Measurements from ENCODE around the gene BRD3. TPM values are rescaled to one million over a fixed set of nuclear protein-coding genes. Genes with fewer than 3 reads are reported as not detected.

BRD3 gene
- total RNA-seq, 6 donors from 2014 or later: 20.2 to 87.7 (median 44.3) TPM

- WGBS, 2 donors: 90 to 94% methylated on average over 3 of the region's 3 CpGs
- Histone ChIP-seq H3K9me3 (no peaks in the 10 kb centered on the region), H3K4me1 (peaks cover 21 to 31% (median 26%) of the 10 kb centered on the region in 4 donors), H3K4me3 (no peak overlapping the region), H3K27me3 (no peaks in the 10 kb centered on the region), H3K27ac (no peak overlapping the region), H3K36me3 (peaks cover 20 to 60% (median 56%) of the 10 kb centered on the region in 4 donors)
- TF ChIP-seq POLR2AphosphoS5 (IDR thresholded peaks at IDR 0.05) (no peak), POLR2A (IDR thresholded peaks at IDR 0.05) (no peak), CTCF (IDR thresholded peaks at IDR 0.05) (no peak), EP300 (IDR thresholded peaks at IDR 0.05) (no peak)
- no peak for DNase-seq
- ATAC-seq (ENCODE audit: low FRiP score in 2 of 2): no peak
Observed at GRCh38 chr9:134052491-134052890, 15.3 kb downstream of the BRD3 start.

- no peak for TF ChIP-seq CTCF (IDR thresholded peaks at IDR 0.05)
- TF ChIP-seq POLR2AphosphoS5 (IDR thresholded peaks at IDR 0.05): no peak
- TF ChIP-seq POLR2A (IDR thresholded peaks at IDR 0.05): no peak
- no peak for TF ChIP-seq EP300 (IDR thresholded peaks at IDR 0.05)
- DNase-seq: peak in 1 of 2 donors; percentile 46
- 91 to 97% methylated on average over 10 to 16 of the region's 16 CpGs for WGBS, 2 donors
Observed at GRCh38 chr9:134051319-134051718, 16.5 kb downstream of the BRD3 start.

GRCh38 chr9:134050726-134051125, 17.1 kb downstream of the BRD3 start:
- H3K27me3 ChIP-seq: no peaks in the 10 kb centered on the region
- H3K4me3 ChIP-seq: no peak overlapping the region
- peaks cover 21 to 77% (median 74%) of the 10 kb centered on the region in 4 donors for H3K36me3 ChIP-seq
- H3K27ac ChIP-seq: no peak overlapping the region
- DNase-seq (peak in 1 of 2 donors; percentile 66), ATAC-seq (ENCODE audit: low FRiP score in 2 of 2) (no peak)
- TF ChIP-seq EP300 (IDR thresholded peaks at IDR 0.05) (no peak), POLR2AphosphoS5 (IDR thresholded peaks at IDR 0.05) (no peak), POLR2A (IDR thresholded peaks at IDR 0.05) (no peak), CTCF (IDR thresholded peaks at IDR 0.05) (no peak)
- 89 to 100% methylated on average over 9 to 14 of the region's 14 CpGs for WGBS, 2 donors
- peaks cover 8 to 14% (median 9%) of the 10 kb centered on the region in 4 donors for H3K4me1 ChIP-seq
- no peaks in the 10 kb centered on the region for H3K9me3 ChIP-seq

More at GRCh38 chr9:134051319-134051718, 16.5 kb downstream of the BRD3 start:
- ATAC-seq (ENCODE audit: low FRiP score in 2 of 2): no peak
- Histone ChIP-seq H3K4me1 (peaks cover 14 to 19% (median 15%) of the 10 kb centered on the region in 4 donors), H3K27me3 (no peaks in the 10 kb centered on the region), H3K27ac (no peak overlapping the region), H3K36me3 (peaks cover 21 to 72% (median 68%) of the 10 kb centered on the region in 4 donors), H3K9me3 (no peaks in the 10 kb centered on the region), H3K4me3 (no peak overlapping the region)

- H3K4me1 ChIP-seq: peaks cover under 1 to 6% (median 1%) of the 10 kb centered on the region in 4 donors
- WGBS, 2 donors: 89 to 91% methylated on average over 12 to 14 of the region's 28 CpGs
- peaks cover 24 to 85% (median 80%) of the 10 kb centered on the region in 4 donors for H3K36me3 ChIP-seq
- no peak for TF ChIP-seq POLR2AphosphoS5 (IDR thresholded peaks at IDR 0.05)
- no peak for TF ChIP-seq CTCF (IDR thresholded peaks at IDR 0.05)
- no peak for TF ChIP-seq POLR2A (IDR thresholded peaks at IDR 0.05)
- no peak for TF ChIP-seq EP300 (IDR thresholded peaks at IDR 0.05)
- no peaks in the 10 kb centered on the region for H3K9me3 ChIP-seq
- H3K4me3 ChIP-seq: no peak overlapping the region
- H3K27ac ChIP-seq: no peak overlapping the region
- ATAC-seq (ENCODE audit: low FRiP score in 2 of 2) (no peak), DNase-seq (peak in 1 of 2 donors; percentile 66)
- no peaks in the 10 kb centered on the region for H3K27me3 ChIP-seq
Observed at GRCh38 chr9:134049772-134050588, 17.8 kb downstream of the BRD3 start.
